Astrocyte of the hippocampus (primary cell): ENCODE results near the gene MAPK1.
"Not testable (repeated sequence)": the region's sequence is repeated elsewhere in the genome, so short reads cannot be mapped to it uniquely, and the experiment has no call there.

Source experiments
- DNase-seq: peaks from one replicate; pipeline ENCODE4 v3.0.0; 2011; ENCODE audit warnings: low read depth, low spot score

The MAPK1 gene

DNA sequence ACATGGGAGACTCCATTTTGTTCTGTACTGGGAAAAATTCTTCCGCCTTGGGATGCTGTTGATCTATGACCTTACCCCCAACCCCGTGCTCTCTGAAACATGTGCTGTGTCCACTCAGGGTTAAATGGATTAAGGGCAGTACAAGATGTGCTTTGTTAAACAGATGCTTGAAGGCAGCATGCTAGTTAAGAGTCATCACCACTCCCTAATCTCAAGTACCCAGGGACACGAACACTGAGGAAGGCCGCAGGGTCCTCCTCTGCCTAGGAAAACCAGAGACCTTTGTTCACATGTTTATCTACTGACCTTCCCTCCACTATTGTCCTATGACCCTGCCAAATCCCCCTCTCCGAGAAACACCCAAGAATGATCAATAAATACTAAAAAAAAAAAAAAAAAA, 19.4 kb downstream of the MAPK1 start:
- not testable (repeated sequence) for DNase-seq

DNA sequence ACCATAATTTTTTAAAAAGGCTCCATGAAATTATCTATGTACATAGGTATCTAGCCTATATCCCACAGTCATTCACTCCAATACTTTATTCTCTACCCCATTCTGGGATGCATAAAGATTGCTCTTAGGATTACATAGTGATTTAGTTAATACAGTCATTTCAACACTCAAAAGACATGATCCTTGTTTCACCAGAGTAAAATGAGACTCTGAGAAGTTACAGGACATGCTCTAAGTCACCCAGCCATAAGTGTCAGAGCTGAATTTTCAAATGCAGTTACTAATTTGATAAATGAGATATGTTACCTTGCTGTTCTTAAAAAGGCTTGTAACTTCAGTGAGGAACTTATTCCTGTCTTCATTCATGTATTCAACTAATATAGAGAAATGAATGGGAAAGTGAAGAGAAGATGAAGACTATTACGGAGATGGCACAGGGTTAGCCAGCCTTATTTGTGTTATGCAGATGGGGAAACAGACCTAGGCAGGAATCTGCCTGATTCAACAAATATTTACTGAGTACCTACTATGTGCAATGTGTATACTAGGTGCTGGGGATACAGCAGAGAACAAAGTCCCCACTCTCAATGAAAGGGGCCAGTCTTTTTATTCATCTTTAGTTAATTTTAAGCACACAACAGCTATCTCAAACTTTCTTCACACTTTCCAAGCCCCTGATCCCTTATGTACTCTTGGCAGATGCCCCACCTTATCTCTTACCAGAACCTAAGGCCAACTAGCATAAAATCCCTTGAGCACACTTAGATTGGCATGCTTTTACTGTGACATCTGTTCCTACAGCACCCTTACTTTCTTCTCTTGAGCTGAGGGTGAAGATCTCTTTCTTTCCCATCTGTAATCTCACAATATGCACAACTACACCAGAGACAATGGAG, 21.6 kb downstream of the MAPK1 start:
- no peak for DNase-seq

DNA sequence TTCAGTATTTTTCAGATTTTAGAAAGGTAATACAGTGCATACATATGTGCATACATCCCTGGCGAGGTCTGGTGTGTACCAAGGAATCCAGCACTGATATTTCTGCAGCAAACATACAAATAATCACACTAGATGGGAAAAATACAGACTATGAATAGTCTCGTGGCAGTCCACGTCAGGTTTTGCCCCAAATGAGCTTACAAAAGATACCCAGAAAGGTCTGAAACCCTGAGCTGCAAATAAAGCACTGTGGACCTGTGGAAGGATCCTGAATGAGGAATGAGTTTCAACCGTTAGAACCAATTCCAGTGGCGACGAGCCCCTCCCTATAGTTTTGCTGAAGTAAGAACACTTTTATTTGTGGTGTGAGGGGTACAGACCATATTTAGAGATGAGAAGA, 24.5 kb downstream of the MAPK1 start:
- no peak for DNase-seq

DNA sequence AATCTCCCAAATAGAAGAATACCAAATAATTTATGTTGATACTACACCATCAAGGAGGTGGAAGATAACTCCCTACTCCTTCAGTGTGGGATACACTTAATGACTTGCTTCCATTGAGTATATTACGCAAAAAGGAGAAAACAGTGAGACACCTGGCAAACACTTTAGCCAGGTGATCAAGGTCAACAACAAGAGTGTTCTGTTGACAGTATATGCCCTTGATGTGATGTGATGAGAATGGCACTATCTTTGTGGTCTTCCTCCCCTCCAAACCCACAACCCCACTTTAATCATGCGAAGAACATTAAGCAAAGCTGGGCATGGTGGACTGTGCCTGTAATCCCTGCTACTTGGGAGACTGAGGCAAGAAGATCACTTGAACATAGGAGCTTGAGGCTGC, 26.0 kb downstream of the MAPK1 start:
- no peak for DNase-seq

DNA sequence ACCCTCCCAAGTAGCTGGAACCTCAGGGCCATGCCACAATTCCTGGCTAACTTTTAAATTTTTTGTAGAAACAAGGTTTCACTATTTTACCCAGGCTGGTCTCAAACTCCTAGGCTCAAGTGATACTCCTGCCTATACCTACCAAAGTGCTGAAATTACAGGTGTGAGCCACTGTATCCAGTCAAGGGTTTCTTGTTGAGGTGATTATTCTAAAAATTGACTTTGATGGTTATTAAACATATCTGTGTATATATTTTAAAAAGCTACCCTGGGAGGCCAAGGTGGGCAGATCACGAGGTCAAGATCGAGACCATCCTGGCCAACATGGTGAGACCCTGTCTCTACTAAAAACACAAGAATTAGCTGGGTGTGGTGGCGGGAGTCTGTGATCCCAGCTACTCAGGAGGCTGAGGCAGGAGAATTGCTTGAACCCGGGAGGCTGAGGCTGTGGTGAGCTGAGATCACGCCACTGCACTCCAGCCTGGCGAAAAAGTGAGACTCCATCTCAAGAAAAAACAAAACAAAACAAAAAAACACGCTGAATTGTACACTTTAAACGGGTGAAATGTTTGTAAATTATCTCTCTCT, 27.1 kb downstream of the MAPK1 start:
- DNase-seq, result no peak

DNA sequence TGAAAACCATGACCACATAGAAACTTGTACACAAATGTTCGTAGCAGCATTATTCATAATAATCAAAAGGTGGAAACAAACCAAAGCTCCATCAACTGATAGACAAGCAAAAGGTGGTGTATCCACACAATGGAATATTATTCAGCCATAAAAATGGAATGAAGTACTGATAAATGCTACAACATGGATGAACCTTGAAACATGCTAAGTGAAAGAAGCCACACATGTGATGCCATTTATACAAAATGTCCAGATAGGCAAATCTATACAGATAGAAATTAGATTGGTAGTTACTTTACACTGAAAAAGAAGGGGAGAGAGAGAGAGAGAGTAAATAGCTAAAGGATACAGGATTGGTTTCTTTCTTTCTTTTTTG, 27.7 kb downstream of the MAPK1 start:
- DNase-seq, result no peak

DNA sequence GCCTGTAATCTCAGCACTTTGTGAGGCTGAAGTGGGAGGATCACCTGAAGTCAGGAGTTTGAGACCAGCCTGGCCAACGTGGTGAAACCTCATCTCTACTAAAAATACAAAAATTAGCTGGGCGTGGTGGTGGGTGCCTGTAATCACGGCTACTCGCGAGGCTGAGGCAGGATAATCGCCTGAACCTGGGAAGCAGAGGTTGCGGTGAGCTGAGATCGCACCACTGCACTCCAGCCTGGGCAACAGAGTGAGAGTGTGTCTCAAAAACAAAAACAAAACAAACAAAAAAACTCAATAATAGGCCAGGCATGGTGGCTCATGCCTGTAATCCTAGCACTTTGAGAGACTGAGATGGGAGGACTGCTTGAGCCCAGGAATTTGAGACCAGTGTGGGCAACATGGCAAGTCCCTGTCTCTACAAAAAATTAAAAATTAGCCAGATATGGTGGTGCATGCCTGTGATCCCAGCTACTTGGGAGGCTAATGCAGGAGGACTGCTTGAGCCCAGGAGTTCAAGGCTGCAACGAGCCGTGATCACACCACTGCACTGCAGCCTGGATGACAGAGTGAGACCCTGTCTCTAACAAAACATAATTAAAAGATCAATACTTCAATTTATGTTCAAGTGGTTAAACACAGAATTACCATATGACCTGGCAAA, 28.2 kb downstream of the MAPK1 start:
- DNase-seq, result not testable (repeated sequence)

DNA sequence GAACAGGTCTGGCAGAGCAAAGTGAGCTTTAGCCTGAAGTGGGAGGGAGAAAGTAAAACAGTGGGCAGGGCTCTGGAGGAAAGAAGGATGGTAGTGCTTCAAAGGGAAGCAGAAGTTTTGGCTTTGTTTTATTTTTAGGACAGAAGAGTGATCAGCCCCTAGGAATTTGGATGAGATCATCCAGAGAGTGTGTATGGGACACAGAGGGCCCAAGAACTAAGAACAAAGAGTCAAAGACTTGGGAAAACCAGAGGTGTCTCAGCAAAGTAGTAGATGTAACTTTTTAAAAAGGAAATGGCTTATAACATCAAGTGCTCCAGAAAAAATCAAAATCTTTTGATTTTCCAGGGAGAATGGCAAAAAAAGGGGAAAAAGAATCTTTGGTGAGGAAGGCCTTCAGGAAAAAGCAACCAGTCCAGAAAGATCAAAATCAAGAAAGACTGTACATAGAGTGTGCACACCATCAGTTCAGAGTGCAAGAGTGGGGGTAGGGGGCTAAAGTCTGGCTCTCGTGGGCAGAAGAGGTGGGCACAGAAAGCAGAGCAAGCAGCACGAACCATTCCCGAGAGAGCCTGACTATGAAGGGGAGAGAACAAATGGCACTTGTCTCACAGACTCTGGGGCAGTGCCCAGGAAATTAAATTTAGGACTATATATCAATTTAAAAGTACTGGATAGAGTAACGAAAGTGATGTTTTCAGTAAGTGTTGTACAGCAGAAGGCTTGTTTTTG, 30.0 kb downstream of the MAPK1 start:
- DNase-seq, result peak; percentile 86

DNA sequence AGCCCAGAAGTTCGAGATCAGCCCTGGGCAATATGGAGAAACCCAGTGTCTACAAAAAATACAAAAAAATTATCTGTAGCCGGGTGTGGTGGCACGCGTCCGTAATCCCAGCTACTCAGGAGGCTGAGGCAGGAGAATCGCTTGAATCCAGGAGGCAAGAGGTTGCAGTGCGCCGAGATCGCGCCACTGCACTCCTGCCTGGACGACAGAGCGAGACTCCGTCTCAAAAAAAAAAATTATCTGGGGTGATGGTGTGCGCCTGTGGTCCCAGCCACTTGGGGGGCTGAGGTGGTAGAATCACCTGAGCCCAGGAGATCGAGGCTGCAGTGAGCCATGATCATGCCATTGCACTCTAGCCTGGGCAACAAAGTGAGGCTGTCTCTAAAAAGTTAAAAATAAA, 31.0 kb downstream of the MAPK1 start:
- DNase-seq, result not testable (repeated sequence)

DNA sequence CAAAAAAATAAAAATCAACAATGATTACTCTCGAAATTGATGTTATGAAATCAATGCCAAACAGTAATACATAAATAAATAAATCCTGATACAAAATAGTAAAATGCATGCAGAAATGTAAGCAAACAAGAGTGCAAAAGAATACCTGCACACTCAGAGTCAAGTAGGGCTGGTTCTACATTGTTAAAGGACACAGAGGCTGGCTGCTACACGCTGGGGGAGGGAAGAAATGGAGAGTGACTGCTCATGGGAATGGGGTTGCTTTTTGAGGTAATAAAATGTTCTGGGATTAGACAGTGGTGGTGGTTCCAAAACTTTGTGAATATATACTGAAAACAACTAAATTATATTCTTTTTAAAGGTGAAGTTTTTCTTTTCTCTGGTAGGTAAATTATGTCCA, 32.1 kb downstream of the MAPK1 start:
- no peak for DNase-seq

DNA sequence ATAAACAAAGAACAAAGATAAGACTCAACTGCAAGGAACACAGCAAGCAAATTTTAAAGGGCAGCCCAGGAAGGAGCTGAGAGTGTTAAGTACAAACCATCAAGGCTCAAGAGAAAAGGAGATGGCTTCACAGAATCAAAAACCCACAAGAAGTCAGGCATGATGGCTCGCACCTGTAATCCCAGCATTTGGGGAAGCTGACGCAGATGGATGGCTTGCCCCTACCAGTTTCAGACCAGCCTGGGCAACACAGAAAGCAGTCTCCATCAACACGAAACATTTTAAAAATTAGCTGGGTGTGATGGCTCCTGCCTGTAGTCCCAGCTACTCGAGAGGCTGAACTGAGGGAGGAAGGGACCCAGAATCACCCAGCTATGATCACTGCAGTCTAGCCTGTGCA, 32.6 kb downstream of the MAPK1 start:
- DNase-seq, result no peak

DNA sequence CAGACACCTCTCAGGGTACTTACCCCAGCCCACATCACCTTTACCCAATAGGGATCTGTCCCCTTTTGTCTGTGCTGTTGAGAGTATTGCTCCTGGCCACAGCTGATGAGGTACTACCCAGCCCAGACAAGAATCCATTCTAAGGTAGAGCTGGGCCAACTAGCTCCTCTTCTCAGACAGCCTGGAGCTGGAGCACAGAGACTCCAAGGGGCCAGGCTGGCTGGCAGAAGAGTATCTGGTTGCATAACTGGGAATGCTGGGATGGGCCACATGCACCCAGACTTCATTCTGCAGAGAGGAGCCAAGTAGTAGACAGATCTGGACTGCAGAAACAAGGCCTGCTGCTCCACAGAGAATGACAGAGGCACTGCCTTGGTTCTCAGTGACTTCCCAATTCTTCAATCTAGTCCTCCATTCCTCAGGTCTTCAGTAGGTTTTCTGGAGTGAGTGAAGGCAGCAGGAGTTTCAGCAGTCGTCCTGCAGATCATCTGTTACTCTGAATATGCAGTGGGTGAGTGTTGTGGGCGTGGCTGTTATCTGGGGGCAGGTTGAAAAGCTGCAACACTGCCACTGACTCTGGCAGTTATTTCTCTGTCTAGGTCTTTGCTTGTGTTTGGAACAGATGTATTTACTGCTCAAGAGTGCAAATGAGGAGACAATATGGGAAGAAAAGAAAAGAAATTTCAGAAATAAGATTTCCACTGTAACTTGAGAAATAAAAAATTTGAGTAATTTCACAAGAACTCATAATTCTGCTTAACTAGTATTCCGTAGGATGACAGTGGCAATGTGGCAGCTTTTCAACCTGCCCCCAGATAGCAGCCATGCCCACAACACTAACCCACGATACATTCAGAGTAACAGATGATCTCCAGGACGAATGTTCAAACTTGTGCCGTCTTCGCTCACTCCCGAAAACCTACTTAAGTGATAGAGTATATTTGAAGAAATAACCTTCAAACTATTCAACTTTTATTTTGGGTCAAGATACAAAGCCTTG, 34.9 kb downstream of the MAPK1 start:
- no peak for DNase-seq

DNA sequence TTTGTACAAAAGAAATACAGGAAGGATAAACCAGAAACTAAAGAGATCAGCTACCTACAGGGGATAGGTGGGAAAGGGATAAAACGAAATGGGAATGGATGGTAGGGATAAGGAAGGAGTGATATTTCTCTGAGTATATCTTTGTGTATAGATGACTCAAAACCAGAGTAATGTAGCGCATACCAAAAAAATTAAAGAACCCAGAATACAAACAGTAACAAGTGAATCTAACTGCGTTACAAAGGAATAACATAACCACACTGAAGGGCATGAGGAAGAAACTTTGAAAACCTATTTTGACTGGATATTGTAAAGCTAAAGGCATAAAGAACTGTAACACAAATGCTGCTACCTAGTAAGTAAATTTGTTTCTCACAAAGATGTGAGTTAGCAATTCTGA, 37.9 kb downstream of the MAPK1 start:
- DNase-seq, result no peak

DNA sequence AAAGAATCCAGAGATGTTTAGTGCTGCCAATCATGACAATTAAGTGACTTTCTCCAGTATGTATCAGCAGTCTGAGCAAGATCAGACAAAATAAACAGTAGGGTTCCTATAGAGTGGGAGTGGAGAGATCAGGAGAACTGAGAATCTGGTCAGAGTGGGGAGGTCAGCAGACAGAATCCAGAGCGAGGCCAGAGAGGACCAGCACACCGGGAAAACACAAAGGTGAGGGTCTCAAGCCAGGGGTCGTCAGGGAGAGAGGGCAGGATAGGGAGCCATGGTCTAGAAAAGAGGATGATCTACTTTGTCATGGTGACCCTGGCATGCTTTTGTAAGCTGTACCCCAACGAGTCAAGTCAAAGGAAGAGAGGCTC, 39.2 kb downstream of the MAPK1 start:
- no peak for DNase-seq

DNA sequence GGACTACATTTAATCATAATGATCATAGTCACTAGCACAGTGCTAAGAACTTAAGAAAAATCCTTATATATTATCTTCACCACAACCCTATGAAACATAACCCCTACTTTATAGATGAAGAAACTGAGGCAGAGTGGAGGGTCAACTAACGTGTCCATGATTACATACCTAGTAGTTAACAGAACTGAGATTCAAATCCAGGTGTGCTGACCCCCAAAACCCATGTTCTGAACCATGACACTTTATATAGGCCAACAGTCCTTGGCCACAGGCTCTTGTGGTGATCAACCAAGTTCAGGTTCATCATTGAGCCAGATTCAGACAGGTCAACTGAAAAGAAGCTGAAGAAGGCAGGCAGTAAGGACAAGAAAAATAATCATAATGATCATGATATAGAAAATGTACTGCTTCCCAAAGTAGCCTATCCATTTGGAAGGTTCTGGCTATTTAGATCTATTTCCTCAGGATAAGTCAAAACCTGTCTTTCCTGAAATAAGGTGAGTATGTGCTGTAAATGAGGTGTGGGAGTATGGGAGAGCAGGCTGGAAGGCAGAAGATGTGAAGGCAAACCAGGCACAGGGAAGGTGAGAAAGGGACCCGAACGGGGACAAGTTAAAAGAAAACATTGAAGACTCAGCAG, 39.7 kb downstream of the MAPK1 start:
- no peak for DNase-seq

DNA sequence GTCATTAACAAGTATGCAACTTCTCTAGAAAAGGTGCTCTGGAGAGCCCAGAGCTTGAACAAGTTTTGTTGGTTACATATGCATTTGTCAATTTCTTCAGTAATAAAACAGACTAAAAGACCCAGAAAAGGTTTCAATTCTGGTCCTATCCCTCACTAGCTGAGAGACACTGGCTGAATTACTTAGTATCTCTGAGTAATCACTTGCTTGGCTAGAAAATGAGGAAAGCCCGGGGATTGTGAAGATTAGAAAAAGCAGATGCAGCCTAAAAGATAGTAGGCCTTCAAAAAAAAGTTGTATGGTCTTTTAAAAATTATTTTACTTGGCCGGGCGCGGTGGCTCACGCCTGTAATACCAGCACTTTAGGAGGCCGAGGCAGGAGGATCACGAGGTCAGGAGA, 41.2 kb downstream of the MAPK1 start:
- DNase-seq, result no peak

DNA sequence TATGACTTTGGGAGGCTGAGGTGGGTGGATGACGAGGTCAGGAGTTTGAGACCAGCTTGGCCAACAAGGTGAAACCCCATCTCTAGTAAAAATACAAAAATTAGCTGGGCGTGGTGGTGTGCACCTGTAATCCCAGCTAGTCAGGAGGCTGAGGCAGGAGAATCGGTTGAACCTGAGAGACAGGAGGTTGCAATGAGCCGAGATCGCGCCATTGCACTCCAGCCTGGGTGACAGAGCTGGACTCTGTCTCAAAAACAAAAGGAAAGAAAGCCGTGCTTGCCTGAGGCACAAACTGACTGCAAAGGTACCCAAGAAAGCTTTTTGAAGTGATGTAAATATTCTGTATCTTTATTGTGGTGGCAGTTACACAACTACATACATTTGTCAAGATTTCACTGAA, 42.5 kb downstream of the MAPK1 start:
- not testable (repeated sequence) for DNase-seq

DNA sequence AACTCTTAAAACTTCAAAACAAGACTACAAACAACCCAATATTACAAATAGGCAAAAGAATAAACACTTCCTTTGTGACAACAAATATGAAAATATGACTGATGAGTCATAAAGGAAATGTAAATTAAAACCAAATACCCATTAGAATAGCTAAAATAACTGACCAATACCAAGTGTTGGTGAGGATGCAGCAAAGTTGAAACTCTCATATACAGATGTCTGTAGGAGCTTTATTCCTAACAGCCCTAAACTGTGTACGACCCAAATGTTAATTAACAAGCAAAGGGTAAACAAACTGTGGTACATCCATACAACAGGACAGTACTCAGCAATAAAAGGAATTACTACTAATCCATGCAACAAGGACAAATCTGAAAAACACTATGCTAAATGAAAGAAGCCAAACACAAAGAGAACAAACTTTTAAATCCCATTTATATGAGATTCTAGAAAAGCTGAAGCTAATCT, 43.0 kb downstream of the MAPK1 start:
- DNase-seq, result no peak

DNA sequence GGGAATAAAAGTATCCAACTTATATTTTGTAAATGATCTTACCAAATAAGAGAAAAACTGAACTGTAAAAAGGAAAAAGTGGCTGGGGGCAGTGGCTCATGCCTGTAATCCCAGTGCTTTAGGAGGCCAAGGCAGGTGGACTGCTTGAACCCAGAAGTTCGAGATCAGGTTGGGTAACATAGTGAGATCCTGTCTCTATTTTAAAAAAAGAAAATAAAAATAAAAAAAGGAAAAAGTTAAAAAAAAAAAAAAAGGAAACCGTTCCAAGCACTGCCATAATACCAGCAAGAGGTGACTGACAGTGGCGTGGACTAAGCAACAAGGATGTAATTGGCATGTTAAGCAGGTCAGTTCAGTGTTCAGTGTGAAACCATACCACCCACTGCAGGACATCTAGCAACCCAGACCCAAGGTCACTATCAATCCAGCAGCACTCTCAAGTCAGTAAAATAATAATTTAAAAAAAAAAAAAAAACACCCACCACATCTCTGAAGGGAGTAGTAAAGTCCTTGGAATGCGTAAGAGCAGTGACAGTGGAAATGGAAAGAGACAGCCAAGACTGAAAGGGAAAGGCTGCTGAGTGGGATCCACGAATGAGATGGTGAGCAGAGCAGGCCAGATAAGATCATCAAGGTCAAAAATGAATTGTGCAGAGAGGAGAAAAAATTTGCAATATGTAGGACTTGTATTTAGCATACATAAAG, 43.6 kb downstream of the MAPK1 start:
- no peak for DNase-seq
